NCI-H524 treated with DMSO at 0.1 percent for 48 hours (cell line): ENCODE measurements around the gene BHMT.
A peak's percentile ranks its signal among the peaks of the same experiment; 100 is the strongest.
"Not testable (repeated sequence)": the region's sequence is repeated elsewhere in the genome, so short reads cannot be mapped to it uniquely, and the experiment has no call there.

Experiments used
- DNase-seq: peaks from one replicate; lab custom pipeline; 2025; lab: John Stamatoyannopoulos, UW

BHMT gene

DNA sequence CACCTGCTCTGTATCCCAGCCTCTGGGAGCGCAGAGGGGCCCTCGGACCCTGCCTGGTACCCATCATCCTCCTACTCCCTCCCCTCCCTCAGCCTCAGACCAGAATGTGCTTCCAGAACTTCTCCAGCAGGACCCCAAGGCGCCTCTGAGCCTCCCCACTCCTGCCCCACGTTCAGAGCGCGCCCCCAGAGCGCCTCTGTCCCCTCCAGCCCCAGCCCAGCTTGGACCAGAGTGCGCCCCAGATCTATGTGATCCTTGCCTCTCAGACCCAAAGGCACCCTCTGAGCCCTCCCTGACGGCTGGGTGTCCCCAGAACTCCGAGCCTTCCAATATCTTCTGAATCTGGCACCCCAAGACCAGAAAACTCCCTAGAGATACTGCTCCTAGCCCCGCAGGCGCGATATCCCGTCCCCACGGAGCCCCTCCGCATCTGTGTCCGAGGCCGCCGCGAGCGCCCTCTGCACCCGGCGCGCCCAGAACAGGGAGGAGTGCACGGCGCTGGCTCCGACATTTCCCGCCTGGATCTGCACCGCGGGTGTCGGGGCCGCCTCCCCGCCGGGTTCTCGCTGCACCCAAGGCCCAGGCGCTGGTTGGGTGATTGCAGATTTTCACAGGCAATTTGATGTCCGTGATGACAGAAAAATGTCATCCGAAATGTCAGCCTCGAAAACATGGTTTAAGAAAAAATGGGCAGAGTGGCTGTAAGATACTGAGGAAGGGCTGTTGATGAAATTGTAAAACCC is 522 bp downstream of the BHMT start:
- no peak for DNase-seq

DNA sequence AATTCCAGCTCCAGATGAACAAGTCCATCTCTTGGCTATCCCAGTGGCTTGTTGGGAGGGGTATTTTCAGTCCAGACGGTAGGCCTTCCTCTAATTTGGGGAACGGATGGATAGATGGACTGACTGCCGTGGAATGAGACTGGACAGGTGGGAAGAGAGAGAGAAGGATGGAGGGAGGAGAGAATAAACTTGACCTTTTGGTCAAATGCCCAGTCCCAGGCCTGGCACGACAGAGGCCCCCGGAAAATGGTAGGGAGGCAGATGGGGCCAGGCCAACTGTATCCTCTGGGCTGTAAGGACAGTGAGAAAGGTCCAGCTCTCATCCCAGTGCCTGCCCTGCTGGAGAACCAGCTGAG is 1.1 kb downstream of the BHMT start:
- no peak for DNase-seq

- no peak for DNase-seq
These were observed 7.9 kb downstream of the BHMT start for GRCh38 chr5:79119486-79119885.

DNA sequence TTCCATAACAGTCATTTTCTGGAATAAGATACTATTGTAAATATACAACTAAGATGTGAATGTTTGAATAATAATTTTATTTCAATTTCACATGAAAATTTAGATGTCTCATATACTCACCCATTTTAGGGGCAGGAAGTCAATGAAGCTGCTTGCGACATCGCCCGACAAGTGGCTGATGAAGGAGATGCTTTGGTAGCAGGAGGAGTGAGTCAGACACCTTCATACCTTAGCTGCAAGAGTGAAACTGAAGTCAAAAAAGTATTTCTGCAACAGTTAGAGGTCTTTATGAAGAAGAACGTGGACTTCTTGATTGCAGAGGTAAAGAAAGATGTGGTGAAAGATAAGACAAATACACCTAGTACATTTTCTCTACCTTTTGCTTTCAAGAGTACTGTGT is 8.6 kb downstream of the BHMT start:
- DNase-seq: no peak

GRCh38 chr5:79122973-79123372 is 11.4 kb downstream of the BHMT start:
- DNase-seq: no peak

DNA sequence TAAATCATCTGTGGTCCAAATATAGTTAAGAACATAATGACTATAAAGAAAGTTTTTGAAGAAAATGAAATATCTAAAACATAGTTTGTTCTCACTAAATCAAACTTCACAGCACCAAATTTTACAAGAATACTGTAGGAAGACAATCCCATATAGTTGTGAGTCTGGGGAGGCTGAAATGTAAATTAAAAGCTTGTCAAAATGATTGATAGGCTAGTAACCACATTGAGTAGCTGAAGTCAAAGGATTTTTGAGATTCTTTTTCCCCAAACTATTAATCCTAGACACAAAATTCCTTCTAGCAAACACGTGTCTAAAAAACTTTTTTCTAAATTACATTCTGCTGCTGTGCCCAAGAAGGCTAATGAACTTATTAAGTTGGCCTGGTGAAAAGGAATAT is 13.0 kb downstream of the BHMT start:
- no peak for DNase-seq

- DNase-seq: peak; percentile 33
These were observed 19.2 kb downstream of the BHMT start for GRCh38 chr5:79130781-79131180.

GRCh38 chr5:79133121-79133656 is 21.6 kb downstream of the BHMT start:
- DNase-seq: no peak

GRCh38 chr5:79133657-79134451 is 22.2 kb downstream of the BHMT start:
- peak; percentile 40 for DNase-seq

DNA sequence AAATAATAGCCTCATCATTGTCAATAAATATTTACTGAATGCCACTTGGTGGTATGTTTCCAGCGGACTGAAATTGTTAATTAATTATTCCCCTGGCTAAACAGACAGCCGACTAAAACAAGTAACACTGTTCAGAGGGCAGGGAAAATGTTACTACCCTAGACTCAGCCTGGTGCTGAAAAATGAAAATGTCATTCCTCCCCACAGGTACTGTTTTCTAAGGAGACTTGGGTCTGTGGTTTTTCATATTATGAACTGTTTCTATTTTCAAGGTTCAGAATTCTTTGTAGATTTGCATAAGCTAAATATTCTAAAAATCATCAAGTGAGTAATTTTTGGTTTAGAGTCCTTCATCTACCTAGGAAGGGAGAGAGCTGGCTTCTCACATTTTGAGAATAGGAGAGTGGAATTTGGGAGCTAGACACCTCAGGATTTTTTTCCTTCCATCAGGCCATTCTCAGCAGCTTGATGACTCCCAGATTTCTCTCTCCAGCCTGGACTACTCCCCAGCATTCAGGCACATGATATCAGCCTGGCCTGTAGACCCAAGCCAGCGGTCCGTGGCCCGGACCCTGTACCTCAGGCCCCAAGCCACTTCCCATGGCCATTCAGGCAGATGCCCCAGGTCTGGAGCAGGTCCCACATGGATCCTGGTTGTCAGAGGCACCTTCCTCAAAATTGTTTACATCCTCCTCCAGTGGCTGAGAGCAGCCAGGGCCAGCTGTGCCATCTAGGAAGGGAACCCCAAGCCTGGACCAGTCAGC is 24.4 kb downstream of the BHMT start:
- DNase-seq: no peak

- no peak for DNase-seq
These were observed 25.0 kb downstream of the BHMT start for GRCh38 chr5:79136618-79137017.

DNA sequence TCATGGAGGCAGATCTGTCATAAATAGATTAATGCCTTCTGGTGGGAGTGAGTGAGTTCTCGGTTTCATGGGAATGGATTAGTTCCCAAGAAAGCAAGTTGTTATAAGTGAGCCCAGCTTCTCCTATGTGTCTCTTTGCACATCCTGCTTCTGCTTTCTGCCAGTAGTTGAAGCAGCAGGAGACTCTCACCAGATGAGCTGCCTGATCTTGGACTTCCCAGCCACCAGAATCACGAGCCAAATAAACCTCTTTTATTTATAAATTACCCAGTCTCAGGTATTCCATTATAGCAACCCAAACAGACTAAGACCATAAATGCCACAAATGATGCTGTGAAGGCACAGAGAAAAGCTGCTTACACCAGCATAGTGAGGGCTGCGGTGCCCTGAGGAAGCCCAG is 28.9 kb downstream of the BHMT start:
- no peak for DNase-seq

DNA sequence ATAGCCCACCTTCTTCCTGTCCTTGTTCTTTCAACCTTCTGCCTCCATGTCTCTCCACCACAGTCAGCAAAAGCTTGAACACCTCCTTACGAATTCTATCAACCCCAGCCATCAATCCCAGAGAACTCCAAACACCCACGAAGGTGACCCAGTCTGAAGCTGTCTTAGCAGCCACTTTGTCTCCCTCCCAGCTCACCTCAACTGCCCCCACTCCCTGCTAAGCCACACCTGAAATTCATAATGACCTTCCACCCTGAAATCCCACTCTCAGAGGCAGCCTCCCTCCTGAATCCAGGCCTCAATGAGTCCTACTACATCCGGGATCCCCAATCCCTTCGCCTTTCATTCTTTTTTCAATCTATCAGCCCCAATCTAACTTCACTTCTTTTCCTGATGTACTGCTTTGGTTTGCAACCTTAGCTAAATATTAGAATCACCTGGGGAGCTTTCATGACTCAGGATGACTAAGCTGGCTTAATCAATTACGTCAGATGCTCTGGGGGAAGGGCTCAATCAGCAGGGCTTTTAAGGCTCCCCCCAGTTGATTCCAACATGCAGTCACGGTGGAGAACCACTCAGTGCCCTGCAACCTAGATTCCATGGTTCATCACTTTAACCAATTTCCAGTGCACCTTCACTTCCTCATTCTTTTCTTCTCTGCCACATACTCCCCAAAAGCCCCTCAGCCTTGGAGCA is 32.2 kb downstream of the BHMT start:
- no peak for DNase-seq

DNA sequence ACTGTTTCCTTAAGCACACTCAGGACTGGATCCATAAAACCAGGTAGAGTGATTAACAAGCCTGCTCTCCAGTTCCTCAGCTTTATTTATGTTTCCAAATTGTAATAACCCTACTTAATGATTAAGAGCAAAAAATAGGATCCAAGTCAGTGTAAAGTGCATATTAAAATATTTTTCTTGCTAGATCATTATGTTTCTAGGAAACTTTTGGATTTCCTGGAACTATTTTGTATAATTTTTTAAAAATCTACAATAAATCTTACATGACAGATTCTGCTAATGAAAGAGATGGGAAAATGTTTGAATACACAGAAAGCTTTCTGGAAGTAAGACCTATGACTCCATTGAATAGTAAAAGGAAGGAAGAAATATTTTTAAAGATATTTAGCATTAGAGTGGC is 35.5 kb downstream of the BHMT start:
- DNase-seq: no peak

DNA sequence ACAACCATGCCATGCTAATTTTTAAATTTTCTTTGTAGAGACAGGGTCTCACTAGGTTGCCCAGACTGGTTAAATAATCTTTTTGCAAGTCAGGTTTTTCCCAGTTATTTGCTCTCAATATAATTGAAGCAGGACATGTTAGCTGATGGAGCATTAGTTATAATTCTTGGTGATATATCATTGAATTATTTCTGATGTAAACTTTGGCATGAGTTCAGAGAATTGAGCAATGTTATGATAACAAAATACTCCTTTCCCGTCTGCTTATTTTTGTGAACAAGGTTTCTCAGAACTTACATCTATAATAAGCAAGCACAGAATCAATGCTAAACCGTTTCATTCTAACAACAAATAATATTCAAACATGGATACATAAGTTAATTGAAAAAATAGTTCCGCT is 37.8 kb downstream of the BHMT start:
- no peak for DNase-seq

DNA sequence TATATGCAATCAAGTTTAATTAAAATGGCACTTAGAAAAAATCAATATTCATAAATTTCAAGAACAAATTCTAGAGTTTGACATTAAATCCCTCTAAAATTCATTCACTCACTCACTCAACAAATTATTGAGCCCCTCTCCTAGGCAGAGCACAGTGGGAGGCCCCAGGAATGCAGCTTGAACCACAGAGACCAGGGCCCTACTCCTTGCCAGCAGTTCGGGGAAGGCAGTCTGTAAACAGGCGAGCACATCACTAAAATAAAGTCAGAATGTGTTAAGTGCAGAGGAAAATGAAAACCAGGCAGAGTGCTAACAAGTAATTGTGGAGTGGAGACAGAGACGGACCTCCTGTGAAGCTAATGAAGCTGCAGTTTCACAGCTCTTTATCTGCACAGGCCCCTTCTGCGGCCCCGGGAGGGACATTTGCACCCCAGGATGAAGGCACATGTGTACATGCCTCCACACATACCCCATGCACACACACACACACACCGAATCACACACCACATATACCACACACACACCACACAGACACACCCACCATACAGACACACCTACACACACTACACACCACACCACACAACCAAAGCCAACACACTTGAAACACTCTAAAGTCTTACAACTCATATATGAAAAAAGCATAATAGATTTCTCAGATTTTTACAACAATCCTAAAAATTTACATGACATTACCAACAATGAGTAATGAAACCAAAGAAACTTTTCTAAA is 40.5 kb downstream of the BHMT start:
- DNase-seq: no peak

DNA sequence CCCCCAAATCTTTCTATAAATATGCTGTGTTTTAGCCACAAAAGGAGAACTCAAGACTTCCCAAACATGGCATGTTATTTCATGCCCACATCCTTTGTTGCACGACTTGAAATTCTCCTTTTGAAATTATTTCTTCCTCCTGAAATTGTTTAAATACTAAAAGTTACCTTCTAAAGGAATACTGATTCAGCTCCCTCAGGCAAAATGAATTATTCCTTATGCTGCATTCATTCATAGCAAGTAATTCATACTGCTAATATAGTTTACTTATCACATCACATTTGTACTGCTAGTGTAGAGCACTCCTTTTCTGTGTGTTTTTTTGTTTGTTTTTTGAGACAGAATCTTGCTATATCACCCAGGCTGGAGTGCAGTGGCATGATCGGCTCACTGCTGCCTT is 45.7 kb downstream of the BHMT start:
- no peak for DNase-seq

- DNase-seq: not testable (repeated sequence)
These were observed 50.0 kb downstream of the BHMT start for GRCh38 chr5:79161647-79162046.

GRCh38 chr5:79168031-79168430 is 56.4 kb downstream of the BHMT start:
- DNase-seq: no peak

- DNase-seq: no peak
These were observed 59.1 kb downstream of the BHMT start for GRCh38 chr5:79170661-79171060.

DNA sequence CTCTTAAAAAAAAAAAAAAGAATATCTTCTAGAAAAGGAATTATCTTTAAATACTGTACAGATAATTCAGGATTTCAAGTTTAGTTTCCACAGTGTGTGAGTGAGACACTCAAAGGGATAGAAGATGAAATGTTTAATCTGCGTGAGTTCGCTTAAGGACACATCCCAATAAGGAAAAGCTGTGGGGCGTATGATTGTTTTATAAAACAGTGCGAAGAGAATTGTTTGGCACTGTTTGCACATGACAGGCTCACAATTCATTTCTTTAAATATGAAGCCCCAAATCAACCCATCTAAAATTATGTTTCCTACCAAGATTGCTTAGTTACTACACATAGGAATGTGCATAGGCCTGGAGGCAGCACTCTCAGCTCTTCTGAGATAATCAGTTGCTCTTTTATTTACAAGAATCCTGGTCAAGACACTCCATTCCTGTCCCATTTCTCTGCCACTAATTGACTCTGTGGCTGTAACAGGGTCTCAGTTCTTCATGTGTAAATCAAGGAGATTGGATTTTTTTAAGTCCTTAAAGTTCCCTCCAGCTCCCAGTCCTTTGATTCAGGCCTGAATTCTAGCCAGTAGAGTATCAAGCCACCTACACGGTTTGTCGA is 60.1 kb downstream of the BHMT start:
- no peak for DNase-seq
